Neural cell (in vitro differentiated cells): Measurements from ENCODE around the gene IRS2.
A peak's percentile ranks its signal among the peaks of the same experiment; 100 is the strongest.

ENCODE experiments used
- CTCF ChIP-seq: fragments of 450-650 bp; IDR thresholded peaks from 2 replicates; pipeline ENCODE4 v1.5.1; 2014; ENCODE audit warnings: antibody characterized with exemption, mild to moderate bottlenecking, moderate library complexity; ENCODE audit not compliant: poor library complexity, severe bottlenecking
- EZH2 ChIP-seq: fragments of 200-600, 300-800 bp; shearing (Covaris generic), sonication (generic); IDR thresholded peaks from 2 replicates; pipeline ENCODE4 v1.6.1; 2014; ENCODE audit warnings: antibody characterized with exemption, low read length, borderline replicate concordance, mild to moderate bottlenecking; ENCODE audit not compliant: insufficient read depth, poor library complexity, severe bottlenecking
- MXI1 ChIP-seq: fragments of 450-650 bp; conservative IDR thresholded peaks from 2 replicates; pipeline ENCODE4 v1.6.1; 2014; ENCODE audit warnings: antibody characterized with exemption, mild to moderate bottlenecking; ENCODE audit not compliant: poor library complexity, severe bottlenecking
- POLR2AphosphoS5 ChIP-seq: IDR thresholded peaks from 2 replicates; pipeline ENCODE4 v1.6.1; 2012
- RAD21 ChIP-seq: fragments of 450-650 bp; conservative IDR thresholded peaks from 2 replicates; pipeline ENCODE4 v1.6.1; 2014; ENCODE audit warnings: antibody characterized with exemption, mild to moderate bottlenecking, moderate library complexity
- REST ChIP-seq: IDR thresholded peaks from 2 replicates; pipeline ENCODE4 v1.6.1; 2012; ENCODE audit warnings: borderline replicate concordance
- TAF1 ChIP-seq: IDR thresholded peaks from 2 replicates; pipeline ENCODE4 v1.6.1; 2012; ENCODE audit warnings: low read depth

- no peak for TF ChIP-seq POLR2AphosphoS5
- TF ChIP-seq CTCF: peak; percentile 33
- TF ChIP-seq REST: peak; percentile 64
- TF ChIP-seq EZH2: no peak
- no peak for TF ChIP-seq TAF1
- TF ChIP-seq RAD21: peak; percentile 56
- TF ChIP-seq MXI1: peak; percentile 40
Measured at GRCh38 chr13:109787135-109787954, 962 bp upstream of the IRS2 start.
